HG03064 (cell line): ENCODE data around the gene RALB.
"Not testable (repeated sequence)": the region's sequence is repeated elsewhere in the genome, so short reads cannot be mapped to it uniquely, and the experiment has no call there.

ENCODE experiments used
- ATAC-seq: cut with Tn5 transposase; IDR thresholded peaks from one replicate; pipeline ENCODE4 v1.9.1; 2021; ENCODE audit warnings: low read depth; ENCODE audit not compliant: unreplicated experiment

Gene RALB

DNA sequence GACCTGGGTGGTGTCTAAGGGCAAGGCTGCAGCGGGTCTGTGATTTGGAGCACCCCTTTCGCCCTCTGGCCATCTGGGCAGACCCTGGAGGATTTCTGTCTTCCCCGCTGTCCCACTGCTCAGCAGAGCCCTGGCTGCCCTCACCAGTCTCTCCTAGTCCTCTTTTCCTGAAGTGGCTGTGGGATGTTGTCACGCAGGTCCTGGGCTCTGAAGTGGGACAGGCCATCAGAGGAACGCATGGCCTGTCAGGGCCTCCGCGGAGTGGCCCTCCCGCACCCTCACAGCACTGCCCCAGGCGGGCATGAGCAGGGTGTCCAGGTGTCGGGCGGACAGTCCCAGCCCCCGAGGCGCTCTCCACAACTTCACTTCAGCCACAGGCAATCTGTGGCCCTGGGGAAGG is 28.4 kb upstream of the RALB start:
- no peak for ATAC-seq

DNA sequence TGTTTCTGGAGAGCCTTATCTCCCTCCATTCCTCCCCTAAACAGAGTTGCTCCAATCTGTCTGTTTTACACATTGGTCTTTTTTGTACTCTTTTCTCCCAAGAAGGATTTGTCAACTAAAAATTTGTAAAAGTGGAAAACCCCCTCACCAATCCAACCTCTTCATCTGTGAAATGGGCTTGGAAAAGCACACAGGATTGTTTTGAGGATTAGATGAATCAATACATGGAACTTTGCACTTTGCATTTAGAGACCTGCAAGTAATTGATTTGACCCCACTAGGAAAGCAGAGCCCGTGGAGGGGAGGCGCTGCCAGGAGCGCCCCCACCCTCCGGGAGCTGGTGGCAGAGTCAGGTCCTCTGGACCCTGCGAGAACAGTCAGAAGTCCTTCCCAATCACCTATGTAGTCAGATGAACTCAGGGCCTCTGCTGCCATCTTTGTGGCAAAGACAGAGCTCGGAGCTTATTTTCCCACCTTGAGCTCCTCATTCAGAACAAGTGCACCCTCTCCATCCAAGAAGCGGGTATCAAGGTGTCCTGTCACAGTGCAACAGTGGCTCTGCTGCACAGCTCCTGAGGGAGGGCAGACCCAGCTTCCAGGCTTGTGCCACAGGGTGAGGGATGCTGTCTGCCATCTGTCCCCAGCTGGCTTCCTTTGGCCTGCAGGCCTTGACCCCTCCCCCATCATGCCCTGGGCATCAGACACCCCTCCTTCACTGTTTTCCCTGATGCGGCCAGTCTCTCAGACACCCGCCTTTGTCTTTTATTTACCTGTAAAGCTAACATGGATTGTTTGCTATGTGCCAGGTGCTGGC is 27.7 kb upstream of the RALB start:
- no peak for ATAC-seq

DNA sequence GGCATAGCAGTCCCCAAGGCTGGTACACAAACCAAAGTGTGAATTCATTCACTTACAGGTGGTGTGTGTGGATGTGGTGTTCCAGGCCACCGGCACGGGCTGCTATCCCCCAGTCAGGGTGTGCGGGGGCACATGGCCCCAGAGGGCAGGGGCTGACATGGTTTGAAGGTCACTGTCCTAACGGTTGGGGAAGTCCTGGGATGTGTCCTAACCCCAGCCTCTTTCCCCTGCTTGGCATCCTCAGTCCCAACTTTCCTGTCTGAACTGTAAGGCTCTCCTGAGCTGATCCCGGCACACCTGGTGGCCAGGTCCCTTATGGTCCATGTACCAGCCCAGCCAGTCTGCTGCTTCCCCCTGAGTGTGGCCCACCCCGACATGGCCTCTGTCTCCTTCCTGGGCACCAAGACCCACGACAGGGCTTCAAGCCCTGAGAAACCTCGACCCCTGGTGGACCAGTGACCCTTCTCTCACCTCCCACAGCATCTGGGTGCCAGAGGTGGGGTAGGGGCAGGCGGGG is 27.0 kb upstream of the RALB start:
- ATAC-seq, result no peak

DNA sequence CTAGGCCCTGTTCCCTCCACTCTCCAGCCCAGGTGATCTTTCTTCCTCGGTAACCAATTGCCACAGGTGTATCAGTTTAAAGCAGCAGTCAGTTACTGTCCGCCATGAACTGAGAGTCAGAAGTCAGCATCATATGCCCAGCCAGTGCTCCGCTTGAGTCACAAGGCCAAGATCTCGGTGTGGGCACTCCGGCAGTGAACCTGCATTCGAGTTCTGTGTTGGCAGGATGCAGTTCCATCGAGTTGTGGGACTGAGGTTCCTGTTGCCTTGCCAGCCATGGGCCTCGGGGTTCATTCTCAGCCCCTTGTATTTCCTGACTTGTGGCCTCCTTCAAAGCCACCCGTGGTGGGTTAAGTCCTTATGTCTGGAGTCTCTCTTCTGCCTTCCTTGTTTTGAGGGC is 26.3 kb upstream of the RALB start:
- no peak for ATAC-seq

DNA sequence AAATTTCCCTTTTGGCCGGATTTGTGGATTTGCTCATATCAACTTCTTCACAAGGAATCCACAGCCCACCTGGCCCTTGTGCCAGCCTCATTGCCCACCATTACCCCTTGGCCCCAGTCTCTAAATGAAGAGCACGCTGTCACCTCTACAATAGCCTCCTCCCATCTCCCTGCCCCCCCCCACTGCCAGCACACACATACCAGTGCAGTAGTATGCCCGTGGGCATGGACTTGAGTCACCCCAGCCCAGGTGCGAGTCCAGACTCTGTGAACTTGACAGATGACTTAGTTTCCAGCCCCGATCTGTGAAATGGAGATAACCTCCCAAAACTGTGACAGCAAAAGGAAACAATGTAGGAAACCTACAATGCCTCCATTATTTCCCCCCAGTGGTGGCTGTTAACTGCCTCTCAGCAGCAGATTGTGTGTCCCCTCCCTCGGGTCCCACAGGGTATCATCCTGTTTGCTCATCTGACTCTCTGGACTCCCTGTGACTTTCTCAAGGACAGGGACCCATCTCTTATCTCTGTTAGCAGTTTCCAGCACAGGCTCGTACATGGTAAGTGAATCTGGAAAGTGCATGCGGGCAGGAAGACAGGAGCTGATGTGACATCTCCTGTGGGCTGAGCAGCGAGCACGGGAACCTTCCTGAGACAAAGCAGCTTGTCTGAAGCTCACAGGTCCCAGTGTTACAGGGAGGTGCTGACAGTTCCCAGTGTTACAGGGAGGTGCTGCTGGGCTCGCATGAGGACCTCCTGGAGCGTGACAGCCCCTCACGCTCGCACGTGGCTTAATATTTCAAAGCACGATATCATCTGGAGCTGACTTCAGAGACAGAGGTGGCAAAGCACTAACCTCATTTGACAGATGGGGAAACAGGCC is 25.3 kb upstream of the RALB start:
- no peak for ATAC-seq

DNA sequence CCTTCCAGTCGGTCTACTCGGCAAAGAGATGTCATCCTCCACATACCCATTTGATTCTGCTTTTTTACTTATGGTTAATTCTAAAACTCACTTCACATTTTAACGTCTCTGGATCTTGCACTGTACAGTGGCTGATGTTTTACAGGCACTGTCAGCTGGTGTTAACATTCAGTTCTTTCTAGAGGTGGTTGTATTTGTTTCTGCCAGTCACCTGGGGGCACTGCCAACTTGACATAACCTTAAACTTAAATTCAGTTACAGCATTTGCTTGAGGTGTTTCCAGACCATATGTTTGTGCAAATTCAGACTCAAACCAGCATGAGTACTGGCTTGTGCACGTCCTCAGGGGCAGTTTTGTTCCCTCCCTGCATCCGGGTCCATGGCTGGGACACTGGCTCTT is 24.1 kb upstream of the RALB start:
- ATAC-seq, result no peak

DNA sequence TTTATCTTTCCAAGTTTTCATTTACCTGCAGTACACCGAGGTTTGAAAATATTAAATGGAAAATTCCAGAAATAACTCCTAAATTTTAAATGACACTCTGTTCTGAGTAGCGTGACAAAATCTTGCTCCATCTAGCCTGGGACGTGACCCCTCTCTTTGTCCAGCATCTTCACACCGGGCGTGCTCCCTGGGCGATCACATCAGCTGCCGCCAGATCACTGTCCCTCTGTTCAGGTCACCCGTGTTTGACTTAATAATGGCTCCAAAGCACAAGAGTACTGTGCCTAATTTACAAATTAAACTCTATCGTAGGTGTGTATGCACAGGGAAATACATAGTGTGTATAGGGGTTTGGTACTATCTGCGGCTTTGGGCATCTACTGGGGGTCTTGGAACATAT is 23.3 kb upstream of the RALB start:
- no peak for ATAC-seq

DNA sequence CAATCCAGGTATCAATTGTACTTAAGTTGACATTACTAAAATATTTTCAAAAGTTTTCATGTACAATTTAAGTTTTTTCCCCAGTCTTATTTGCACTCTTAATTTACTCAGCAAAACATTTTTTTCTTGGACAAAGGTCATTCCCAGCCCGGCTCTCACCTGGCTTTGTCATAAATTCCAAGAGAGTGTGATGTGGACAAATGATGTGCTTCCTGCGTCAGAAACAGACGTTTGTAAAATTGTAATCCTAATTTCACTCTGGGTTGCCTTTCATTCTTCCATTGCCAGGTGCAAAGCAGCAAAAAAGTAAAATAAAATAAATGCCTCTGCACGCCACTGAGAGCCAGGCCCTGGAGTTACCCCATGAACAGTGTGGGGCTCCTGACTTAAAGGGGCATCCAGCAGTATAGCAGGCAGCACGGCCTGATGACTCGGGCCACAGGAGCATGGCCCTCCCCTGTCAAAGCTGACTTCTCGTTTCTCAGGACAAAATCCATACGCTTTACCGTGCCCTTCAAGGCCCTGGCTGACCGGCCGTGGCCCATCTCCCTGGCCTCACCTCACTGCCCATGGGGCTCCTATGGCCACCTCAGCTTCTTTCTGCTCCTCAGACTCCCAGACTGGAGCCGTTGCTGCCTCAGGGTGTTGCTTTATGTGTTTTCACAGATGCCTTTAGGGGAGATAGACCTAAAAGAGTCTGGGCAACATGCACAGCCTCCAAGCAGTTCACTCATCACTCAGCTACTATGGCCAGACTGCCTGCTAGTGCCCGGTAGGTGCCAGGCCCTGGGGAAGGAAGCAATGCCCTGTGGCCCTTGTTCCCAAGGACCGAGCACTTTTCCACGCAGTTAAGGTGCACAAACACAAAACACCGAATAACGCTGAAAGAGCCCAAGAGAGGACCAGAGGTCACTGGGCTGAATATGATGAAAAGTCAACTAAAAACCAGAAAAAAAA is 21.9 kb upstream of the RALB start:
- no peak for ATAC-seq

DNA sequence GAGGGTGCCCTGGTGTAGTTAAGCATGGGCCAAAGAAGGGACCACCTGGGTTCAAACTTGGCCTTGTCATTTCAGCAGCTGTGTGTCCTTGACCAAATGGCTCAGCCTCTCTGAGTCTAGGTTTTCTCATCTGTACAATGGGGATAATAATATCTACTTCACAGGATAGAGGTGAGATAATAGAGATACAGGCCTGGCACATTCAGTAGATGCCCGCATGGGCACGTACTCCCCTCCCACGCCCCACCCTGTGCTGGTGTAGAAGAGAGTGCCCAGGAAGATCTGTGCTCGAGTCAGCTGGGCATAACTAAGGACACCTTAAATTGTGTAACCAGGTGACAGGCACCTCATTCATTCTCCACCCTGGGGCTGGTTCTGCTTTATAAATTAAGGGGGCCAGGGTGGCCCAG is 21.1 kb upstream of the RALB start:
- ATAC-seq, result peak; percentile 21

DNA sequence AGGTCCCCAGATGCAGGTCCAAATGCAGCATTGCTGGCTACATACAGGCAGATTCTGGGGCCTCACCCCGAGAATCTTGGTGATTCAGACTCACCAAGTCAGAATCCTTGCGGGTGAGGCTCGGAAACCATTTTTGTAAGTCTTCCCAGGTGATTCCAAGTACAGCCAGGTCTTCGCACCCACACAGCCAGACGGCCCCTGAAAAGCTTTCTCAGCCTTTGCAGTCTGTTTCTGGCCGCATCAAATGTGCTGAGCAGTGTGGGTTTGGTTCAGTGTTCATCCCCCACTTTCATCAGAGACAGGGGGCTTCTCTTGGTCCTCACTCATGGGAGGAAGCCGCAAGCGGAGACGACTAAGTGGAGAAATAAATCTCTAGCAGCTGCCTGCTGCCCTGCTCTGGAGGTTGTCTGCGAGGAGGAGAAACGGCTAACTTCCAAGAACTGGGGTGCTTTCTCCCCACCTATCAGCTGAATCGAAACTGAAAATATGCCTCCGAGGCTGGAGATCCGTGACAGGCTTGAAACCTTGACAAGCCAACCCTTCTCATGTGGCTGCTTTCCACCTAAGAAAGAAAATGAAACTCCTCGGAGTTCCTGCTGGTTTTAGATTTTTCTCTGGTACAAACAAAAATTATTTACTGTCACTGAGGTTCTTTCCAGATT is 20.5 kb upstream of the RALB start:
- peak; percentile 81 for ATAC-seq

DNA sequence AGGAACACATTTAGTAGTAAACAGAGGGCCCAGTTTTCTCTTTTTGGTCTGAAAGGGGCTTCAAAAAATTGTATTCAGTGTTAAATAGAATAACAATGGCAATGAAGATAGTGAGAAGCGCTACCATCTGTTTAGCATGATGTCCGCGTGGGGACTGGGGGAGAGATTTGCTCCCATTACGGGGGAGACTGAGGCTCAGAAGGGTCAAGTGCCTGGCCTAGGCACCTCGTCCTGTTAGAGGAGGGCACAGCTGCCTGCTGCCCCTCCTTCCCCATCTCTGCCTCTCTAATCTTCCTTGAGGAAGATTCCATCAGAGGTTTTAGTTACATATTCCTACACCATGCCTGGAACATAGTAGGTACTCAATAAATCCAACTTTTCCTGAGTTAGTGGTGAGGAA is 19.4 kb upstream of the RALB start:
- no peak for ATAC-seq

DNA sequence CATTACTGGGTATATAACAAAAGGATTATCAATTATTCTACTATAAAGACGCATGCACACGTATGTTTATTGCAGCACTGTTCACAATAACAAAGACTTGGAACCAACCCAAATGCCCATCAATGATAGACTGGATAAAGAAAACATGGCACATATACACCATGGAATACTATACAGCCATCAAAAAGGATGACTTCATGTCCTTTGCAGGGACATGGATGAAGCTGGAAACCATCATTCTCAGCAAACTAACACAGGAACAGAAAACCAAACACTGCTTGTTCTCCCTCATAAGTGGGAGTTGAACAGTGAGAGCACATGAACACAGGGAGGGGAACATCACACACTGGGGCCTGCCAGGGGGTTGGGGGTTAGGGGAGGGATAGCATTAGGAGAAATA is 17.5 kb upstream of the RALB start:
- not testable (repeated sequence) for ATAC-seq

DNA sequence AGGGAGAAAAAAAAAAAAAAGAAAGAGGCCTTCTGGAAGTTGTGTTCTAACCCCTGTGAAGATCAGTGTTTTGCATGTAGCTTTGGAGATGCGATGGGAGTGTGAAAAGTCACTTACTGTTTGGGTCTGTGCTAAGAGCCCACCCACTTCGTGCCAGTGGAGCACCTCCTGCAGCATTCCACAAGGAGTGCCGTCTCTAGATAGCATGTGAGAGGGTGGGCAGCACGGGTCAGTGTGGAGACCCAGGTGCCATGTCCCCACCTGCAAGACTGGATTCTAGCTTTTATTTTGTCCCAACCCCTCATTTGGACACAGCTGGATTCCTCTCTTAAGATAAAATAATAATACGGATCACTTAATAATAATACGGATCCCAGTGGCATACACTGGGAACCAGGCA is 17.0 kb upstream of the RALB start:
- ATAC-seq, result no peak

DNA sequence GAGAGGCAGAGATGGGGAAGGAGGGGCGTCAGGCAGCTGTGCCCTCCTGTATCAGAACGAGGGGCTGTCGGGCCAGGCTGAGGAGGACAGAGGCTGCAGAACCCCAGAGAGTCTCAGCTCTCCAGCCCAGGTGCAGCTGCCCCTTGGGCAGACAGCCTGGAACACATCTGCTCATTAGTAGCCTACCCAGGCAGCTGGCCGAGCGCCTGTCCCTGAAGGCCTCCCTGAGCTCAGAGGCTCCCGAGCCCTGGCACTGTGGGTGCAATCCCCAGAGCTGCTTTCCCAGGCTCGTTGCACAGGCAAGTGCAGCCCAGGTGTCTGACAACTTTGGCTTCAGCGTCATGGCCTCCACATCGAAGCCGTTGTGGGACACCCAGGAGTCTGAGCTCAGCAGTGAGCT is 16.3 kb upstream of the RALB start:
- no peak for ATAC-seq

DNA sequence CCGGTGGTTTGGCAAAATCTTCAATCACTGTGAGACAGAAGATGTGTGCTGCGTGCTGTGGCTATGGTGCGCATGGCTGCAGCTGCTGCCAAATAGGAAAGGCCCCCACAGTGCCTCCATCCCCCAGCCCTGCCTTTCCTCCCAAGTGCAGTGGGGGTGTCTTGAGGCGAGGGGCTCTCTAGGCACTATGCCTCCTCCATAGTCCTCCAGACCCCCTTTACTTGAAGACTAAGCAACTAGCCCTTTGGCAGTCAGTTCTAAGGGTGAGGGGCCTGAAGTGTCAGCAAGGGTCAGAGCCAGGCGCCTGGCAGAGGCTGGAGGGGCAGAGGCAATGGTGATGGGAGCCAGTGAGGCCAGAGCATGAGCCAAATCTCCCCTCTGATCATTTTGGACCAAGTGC is 15.9 kb upstream of the RALB start:
- no peak for ATAC-seq

DNA sequence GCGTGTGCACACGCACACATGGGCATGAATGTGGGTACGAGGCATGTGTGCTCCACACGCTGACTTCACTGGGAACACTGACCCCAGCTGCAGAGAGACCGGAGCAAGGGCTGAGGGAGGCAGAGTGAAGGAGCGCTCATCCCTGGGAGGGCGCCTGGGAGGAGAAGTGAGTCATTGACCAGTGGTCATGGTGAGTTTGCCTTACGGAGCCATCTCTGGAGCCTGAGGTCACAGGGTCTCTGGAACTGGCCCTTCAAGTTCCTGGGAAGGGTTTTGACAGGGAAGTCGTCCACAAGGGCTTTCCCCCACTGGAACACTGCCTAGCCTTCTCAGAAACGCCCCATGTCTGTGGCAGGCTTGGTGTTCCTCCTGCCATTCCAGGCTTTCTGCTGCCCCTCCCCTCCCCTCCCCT is 15.2 kb upstream of the RALB start:
- ATAC-seq, result no peak

DNA sequence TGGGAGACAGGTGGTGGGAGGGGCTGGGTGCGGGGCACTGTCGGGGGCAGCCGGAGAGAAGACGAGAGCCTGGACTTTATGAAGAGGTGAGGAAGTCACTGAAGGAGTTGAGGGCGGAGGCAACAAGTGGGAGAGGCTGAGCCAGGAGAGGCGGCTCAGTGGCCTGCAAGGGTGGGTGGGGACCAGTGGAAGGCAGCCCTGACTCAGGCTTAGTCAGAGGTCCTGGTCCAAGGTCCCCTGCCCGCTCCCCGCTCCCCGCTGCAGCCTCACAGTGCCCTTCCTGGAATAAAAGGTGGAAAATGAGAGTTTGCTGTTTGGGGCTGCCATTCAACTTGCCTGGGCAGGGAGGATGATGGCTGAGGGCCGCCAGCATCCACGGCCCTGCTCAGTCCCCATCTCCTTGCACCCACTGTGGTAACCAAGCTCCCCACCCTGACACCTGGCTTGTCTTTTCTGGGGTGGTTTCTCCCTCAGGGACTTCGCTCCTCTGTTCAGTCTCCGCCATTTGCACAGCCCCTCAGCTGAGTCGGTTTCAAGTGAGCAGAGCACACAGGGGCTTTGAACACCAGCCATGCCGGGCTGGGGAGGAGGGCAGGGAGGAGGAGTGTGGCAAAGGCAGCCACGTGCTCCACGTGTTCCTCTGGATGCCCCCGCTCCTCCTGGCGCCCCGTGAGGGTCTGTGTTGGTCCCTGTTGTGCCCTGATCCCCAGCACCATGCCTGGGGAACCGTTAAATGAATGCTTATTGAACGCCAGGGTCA is 13.7 kb upstream of the RALB start:
- no peak for ATAC-seq

DNA sequence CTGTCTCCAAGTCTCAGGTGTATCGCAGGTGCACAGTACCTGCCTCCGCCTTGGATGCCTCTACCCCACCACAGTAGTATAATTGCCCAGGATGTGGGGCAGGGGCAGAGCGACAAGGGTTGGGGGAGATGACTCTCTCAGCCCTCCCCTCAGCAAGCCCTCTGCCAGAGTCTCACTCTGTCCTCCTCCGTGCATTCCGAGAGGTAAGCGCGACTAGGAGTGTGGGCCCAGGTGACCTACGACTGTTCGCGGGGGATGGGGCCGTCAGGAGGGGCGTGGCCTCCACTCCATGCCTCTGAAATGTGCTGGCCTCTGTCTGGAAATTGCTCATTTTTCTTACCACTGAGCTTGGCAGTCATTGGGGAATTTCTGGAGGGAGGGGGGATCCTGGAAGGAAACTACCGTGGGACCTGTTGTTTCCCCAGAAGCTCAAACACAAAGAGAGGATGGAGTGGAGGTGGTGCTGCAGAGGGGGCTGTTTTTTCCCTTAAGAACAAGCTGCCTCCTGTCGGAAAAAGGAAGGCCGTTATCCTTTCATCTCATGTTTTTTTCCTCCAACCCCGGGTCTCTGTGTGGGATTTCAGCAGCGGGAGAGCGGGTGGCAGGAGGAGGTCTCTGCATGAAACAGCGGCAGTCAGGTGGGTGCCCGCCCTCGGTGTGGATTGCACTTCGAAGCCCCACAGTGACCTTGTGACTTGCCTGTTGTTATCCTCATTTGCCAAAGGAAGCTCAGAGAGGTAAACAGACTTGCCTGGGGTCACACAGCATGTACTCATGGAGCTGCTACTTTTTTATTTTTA is 13.0 kb upstream of the RALB start:
- ATAC-seq, result no peak
